Liver (tissue), 9 donors: ENCODE data around the gene FBLN1. TPM values are rescaled to one million over a fixed set of nuclear protein-coding genes. Genes with fewer than 3 reads are reported as not detected.

Experiments
- DNase-seq: peaks from one replicate; pipeline ENCODE4 v3.0.0-alpha.2; 2017; ENCODE audit warnings: low spot score
- H3K27ac ChIP-seq, 2 donors: one replicate each; pipeline ENCODE4 v1.7.0; 2013; ENCODE audit warnings: inconsistent platforms in 2 of 2, low read length in 2 of 2, control low read depth in 1 of 2, low read depth in 1 of 2, mild to moderate bottlenecking in 1 of 2
- H3K27me3 ChIP-seq, 4 donors: one replicate each; pipeline versions ENCODE4 v1.6.1 to v1.7.0; 2013; ENCODE audit warnings: low read length in 3 of 4, inconsistent platforms in 1 of 4, mild to moderate bottlenecking in 1 of 4, moderate library complexity in 1 of 4; ENCODE audit not compliant: control insufficient read depth in 4 of 4, insufficient read depth in 4 of 4
- H3K36me3 ChIP-seq, 4 donors: one replicate each; pipeline versions ENCODE4 v1.6.1 to v1.7.0; 2013; ENCODE audit warnings: low read length in 3 of 4, mild to moderate bottlenecking in 3 of 4, low read depth in 1 of 4, moderate library complexity in 1 of 4; ENCODE audit not compliant: control insufficient read depth in 4 of 4, insufficient read depth in 3 of 4
- H3K4me1 ChIP-seq, 4 donors: one replicate each; pipeline versions ENCODE4 v1.6.1 to v1.7.0; 2013; ENCODE audit warnings: low read length in 3 of 4, mild to moderate bottlenecking in 3 of 4, moderate library complexity in 1 of 4; ENCODE audit not compliant: control insufficient read depth in 4 of 4, insufficient read depth in 4 of 4
- H3K4me3 ChIP-seq, 3 donors: one replicate each; pipeline versions ENCODE4 v1.6.1 to v1.7.0; 2013; ENCODE audit warnings: low read length in 3 of 3, control low read depth in 1 of 3, low read depth in 1 of 3, mild to moderate bottlenecking in 1 of 3
- H3K9ac ChIP-seq, 2 donors: one replicate each; pipeline ENCODE4 v1.7.0; 2013; ENCODE audit warnings: low read length in 2 of 2, mild to moderate bottlenecking in 2 of 2, moderate library complexity in 2 of 2, control low read depth in 1 of 2, low read depth in 1 of 2
- H3K9me3 ChIP-seq, 4 donors: one replicate each; pipeline versions ENCODE4 v1.6.1 to v1.7.0; 2013; ENCODE audit warnings: low read length in 3 of 4; ENCODE audit not compliant: control insufficient read depth in 4 of 4
- CTCF ChIP-seq: fragments of 150-350 bp; IDR thresholded peaks from 2 replicates; pipeline ENCODE4 v1.5.1; 2017; ENCODE audit warnings: improper control_type of control experiment, low read depth, low read length; ENCODE audit not compliant: missing input control
- FOXA1 ChIP-seq: IDR thresholded peaks from 2 replicates; pipeline ENCODE4 v1.6.1; 2016; ENCODE audit warnings: antibody characterized with exemption
- FOXA2 ChIP-seq: IDR thresholded peaks from 2 replicates; pipeline ENCODE4 v1.6.1; 2016; ENCODE audit warnings: antibody characterized with exemption
- GABPA ChIP-seq, 2 donors: IDR thresholded peaks in 1 of 2; conservative IDR thresholded peaks in 1 of 2; 2 replicates each; pipeline ENCODE4 v1.6.1; 2016; ENCODE audit warnings: antibody characterized with exemption in 2 of 2, mild to moderate bottlenecking in 1 of 2, moderate library complexity in 1 of 2
- JUND ChIP-seq, 2 donors: IDR thresholded peaks; 2 replicates each; pipeline ENCODE4 v1.6.1; 2016; ENCODE audit warnings: antibody characterized with exemption in 2 of 2
- NR2F2 ChIP-seq: IDR thresholded peaks from 2 replicates; pipeline ENCODE4 v1.6.1; 2016; ENCODE audit warnings: antibody characterized with exemption
- REST ChIP-seq: IDR thresholded peaks from 2 replicates; pipeline ENCODE4 v1.6.1; 2016; ENCODE audit warnings: antibody characterized with exemption, mild to moderate bottlenecking
- RXRA ChIP-seq, 2 donors: IDR thresholded peaks; 2 replicates each; pipeline ENCODE4 v1.6.1; 2017 to 2018; ENCODE audit warnings: antibody characterized with exemption in 2 of 2, mild to moderate bottlenecking in 1 of 2
- SP1 ChIP-seq: IDR thresholded peaks from 2 replicates; pipeline ENCODE4 v1.6.1; 2018; ENCODE audit warnings: antibody characterized with exemption, mild to moderate bottlenecking
- TAF1 ChIP-seq: conservative IDR thresholded peaks from 2 replicates; pipeline ENCODE4 v1.6.1; 2016; ENCODE audit warnings: antibody characterized with exemption, mild to moderate bottlenecking
- YY1 ChIP-seq: IDR thresholded peaks from 2 replicates; pipeline ENCODE4 v1.6.1; 2016; ENCODE audit warnings: antibody characterized with exemption, mild to moderate bottlenecking
- ZBTB33 ChIP-seq: IDR thresholded peaks from 2 replicates; pipeline ENCODE4 v1.6.1; 2016; ENCODE audit warnings: antibody characterized with exemption
- WGBS: extraction: QIAGEN DNeasy Blood & Tissue Kit; methylation state at CpG from one replicate; pipeline ENCODE4 v1.1.7; 2013; 5-methylcytosine and 5-hydroxymethylcytosine counted together
- polyA plus RNA-seq, 2 donors: library from polyadenylated mRNA; stranded (reverse) in 1 of 2; unstranded in 1 of 2; fragments of 200-250 nt in 1 of 2; fragments of >200 nt in 1 of 2; fragmentation: Nextera tagmentation in 1 of 2; extraction: Ambion mirVana in 1 of 2; gene quantifications; one replicate each; pipeline versions ENCODE4 v1.2.1 to v1.2.3, GENCODE V29; 2013 to 2015
- total RNA-seq, 2 donors: library from RNA; depleted of rRNA; stranded (reverse); fragments of >200 nt; gene quantifications; one replicate each; pipeline ENCODE4 v1.2.3, GENCODE V29; 2014
- TF ChIP-seq, protein P1 (sequence below): IDR thresholded peaks from 2 replicates; pipeline ENCODE4 v1.6.1; 2016; ENCODE audit warnings: antibody characterized with exemption
- TF ChIP-seq, protein P2 (sequence below): IDR thresholded peaks from 2 replicates; pipeline ENCODE4 v1.6.1; 2016; ENCODE audit warnings: antibody characterized with exemption
- donor health status: healthy.
- donor health status: healthy.
- donor health status: healthy.
- donor health status: healthy.
- donor health status: healthy.

The FBLN1 gene
- total and polyA plus RNA-seq, 4 donors = 2.2 to 9.3 (median 6.3) TPM

DNA sequence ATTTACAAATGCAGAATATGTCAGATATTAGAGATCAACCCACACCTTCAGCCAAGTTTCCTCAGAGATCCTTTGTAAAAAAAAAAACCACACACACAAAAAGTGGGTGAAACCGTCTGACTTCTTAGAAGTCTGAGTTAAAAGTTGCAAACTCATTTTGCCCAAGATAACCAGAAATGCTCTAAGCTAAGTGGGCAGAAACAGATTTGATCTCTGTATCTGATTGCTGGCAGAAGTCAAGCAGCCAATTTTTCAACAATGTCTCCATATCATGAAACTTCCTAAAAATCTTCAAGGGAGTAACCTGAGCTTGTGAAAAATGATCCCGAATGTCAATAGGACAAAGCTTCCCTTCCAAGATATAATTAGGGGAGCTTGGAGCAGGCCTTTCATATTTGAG lies 140.3 kb downstream of the FBLN1 start:
- WGBS = 67% methylated on average over 2 of the region's 2 CpGs
- Histone ChIP-seq H3K4me3 (no peak overlapping the region), H3K27me3 (no peaks in the 10 kb centered on the region), H3K4me1 (peaks cover 0 to 6% (median 0%) of the 10 kb centered on the region in 4 donors), H3K9me3 (no peaks in the 10 kb centered on the region), H3K9ac (no peak overlapping the region), H3K36me3 (no peaks in the 10 kb centered on the region), H3K27ac (no peak overlapping the region)
- TF ChIP-seq ZBTB33 (no peak), RXRA (IDR thresholded peaks at IDR 0.05) (no peak), REST (no peak), FOXA1 (no peak), CTCF (no peak)
- TF ChIP-seq, protein P1, sequence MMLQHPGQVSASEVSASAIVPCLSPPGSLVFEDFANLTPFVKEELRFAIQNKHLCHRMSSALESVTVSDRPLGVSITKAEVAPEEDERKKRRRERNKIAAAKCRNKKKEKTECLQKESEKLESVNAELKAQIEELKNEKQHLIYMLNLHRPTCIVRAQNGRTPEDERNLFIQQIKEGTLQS = no peak
- no peak for DNase-seq

- H3K4me3 ChIP-seq = no peak overlapping the region
- H3K27ac ChIP-seq = no peak overlapping the region
- TF ChIP-seq YY1 (no peak), TAF1 (no peak)
- H3K4me1 ChIP-seq = peaks cover 0 to 6% (median 0%) of the 10 kb centered on the region in 4 donors
- WGBS = 73% methylated on average over 12 of the region's 12 CpGs
- no peaks in the 10 kb centered on the region for H3K9me3 ChIP-seq
- DNase-seq = no peak
- no peaks in the 10 kb centered on the region for H3K27me3 ChIP-seq
- H3K36me3 ChIP-seq = no peaks in the 10 kb centered on the region
- H3K9ac ChIP-seq = no peak overlapping the region
These were observed 142.0 kb downstream of the FBLN1 start for GRCh38 chr22:45644714-45645113.

DNA sequence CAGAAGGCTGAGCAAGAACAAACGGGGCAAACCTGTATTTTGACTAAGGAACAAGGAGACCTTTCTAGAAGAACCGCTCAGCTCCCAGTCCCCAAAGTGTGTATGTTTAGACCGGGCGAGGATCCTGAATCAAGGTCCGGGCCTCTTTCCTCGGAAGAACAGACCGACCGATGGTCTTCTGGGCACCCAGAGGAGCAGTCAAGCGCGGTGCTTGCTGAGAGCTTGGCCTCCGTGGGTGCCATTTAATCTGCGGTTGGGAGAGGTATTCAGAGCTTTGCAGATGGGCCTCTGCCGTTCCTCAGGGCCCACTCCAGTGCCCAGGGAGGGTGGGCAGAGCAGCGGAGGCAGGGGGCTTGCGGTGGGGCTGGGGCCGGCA lies 142.5 kb downstream of the FBLN1 start:
- Histone ChIP-seq H3K4me1 (peaks cover 0 to 6% (median 0%) of the 10 kb centered on the region in 4 donors), H3K4me3 (no peak overlapping the region), H3K27me3 (no peaks in the 10 kb centered on the region), H3K9ac (no peak overlapping the region), H3K27ac (no peak overlapping the region), H3K9me3 (no peaks in the 10 kb centered on the region), H3K36me3 (no peaks in the 10 kb centered on the region)
- DNase-seq = no peak
- WGBS = 36% methylated on average over 16 of the region's 16 CpGs
- no peak for TF ChIP-seq FOXA1
- TF ChIP-seq GABPA (IDR thresholded peaks at IDR 0.05 in 1 of 2, conservative IDR thresholded peaks at IDR 0.05 in 1 of 2) = no peak
- TF ChIP-seq TAF1 = no peak
- no peak for TF ChIP-seq JUND (IDR thresholded peaks at IDR 0.05)
- TF ChIP-seq, protein P2, sequence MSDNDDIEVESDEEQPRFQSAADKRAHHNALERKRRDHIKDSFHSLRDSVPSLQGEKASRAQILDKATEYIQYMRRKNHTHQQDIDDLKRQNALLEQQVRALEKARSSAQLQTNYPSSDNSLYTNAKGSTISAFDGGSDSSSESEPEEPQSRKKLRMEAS = no peak
- no peak for TF ChIP-seq ZBTB33
- no peak for TF ChIP-seq FOXA2
- TF ChIP-seq REST = no peak
- no peak for TF ChIP-seq SP1
- TF ChIP-seq NR2F2 = no peak
